H1 (cell line): Measurements from ENCODE around the gene CCDC136. TPM values are rescaled to one million over a fixed set of nuclear protein-coding genes. Genes with fewer than 3 reads are reported as not detected.

Source experiments
- CTCF ChIA-PET: fragments of 300-600 bp; sonication (Branson Sonifier 250); formaldehyde crosslinking; loops from one replicate; lab custom pipeline; 2021; ENCODE audit not compliant: partially characterized antibody; lab: Charles Lee
- POLR2A ChIA-PET: fragments of 300-600 bp; sonication (Branson Sonifier 250); formaldehyde crosslinking; loops from one replicate; lab custom pipeline; 2021; ENCODE audit warnings: inconsistent platforms; ENCODE audit not compliant: partially characterized antibody; lab: Charles Lee
- DNase-seq, 2 experiments: peaks; one replicate each; pipeline versions ENCODE4 v3.0.0 to v3.0.0-alpha.2; 2010 to 2022; ENCODE audit warnings: low spot score in 2 of 2, low read depth in 1 of 2, mixed read lengths in 1 of 2
- FAIRE-seq: peaks from 2 replicates; lab custom pipeline; 2011; peaks lifted over from hg19 to GRCh38; lab: Jason Lieb, UNC
- H2AFZ ChIP-seq: 2 replicates; pipeline ENCODE4 v1.8.1; 2012; ENCODE audit warnings: low read length, inconsistent platforms
- H2AK5ac ChIP-seq: 2 replicates; pipeline ENCODE4 v1.6.1; 2013; ENCODE audit warnings: low read depth, low read length
- H2BK120ac ChIP-seq: replicated peaks from 2 replicates; pipeline ENCODE3; 2013; ENCODE audit warnings: low read depth, low read length, inconsistent platforms
- H2BK12ac ChIP-seq: 2 replicates; pipeline ENCODE4 v1.6.1; 2013; ENCODE audit warnings: low read depth, low read length
- H2BK15ac ChIP-seq: 2 replicates; pipeline ENCODE4 v1.6.1; 2013; ENCODE audit warnings: low read length
- H2BK20ac ChIP-seq: 2 replicates; pipeline ENCODE4 v1.6.1; 2013; ENCODE audit warnings: low read length
- H2BK5ac ChIP-seq: 2 replicates; pipeline ENCODE4 v1.6.1; 2013; ENCODE audit warnings: low read depth, low read length
- H3K14ac ChIP-seq: 2 replicates; pipeline ENCODE4 v1.6.1; 2013; ENCODE audit warnings: inconsistent platforms; ENCODE audit not compliant: insufficient read length
- H3K18ac ChIP-seq: 2 replicates; pipeline ENCODE4 v1.6.1; 2013; ENCODE audit warnings: low read length; ENCODE audit errors: extremely low read depth
- H3K23ac ChIP-seq: 2 replicates; pipeline ENCODE4 v1.6.1; 2013; ENCODE audit warnings: inconsistent platforms; ENCODE audit not compliant: insufficient read length
- H3K23me2 ChIP-seq: 2 replicates; pipeline ENCODE4 v1.6.1; 2013; ENCODE audit warnings: low read depth, low read length
- H3K27ac ChIP-seq: 2 replicates; pipeline ENCODE4 v1.6.1; 2011; ENCODE audit warnings: low read depth, low read length, inconsistent platforms
- H3K27me3 ChIP-seq, 4 experiments: replicated peaks in 1 of 4; 1 replicate in 1 of 4; 2 replicates in 3 of 4; pipeline versions ENCODE4 v1.6.1 to v1.8.1; 2011 to 2013; ENCODE audit warnings: low read length in 3 of 4, mild to moderate bottlenecking in 3 of 4, inconsistent platforms in 2 of 4, mixed read lengths in 2 of 4, moderate library complexity in 1 of 4; ENCODE audit not compliant: control insufficient read depth in 3 of 4, insufficient read depth in 3 of 4; ENCODE audit errors: extremely low read depth in 1 of 4
- H3K36me3 ChIP-seq, 4 experiments: 2 replicates each; pipeline versions ENCODE4 v1.6.1 to v1.8.1; 2011 to 2013; ENCODE audit warnings: mild to moderate bottlenecking in 4 of 4, low read length in 3 of 4, moderate library complexity in 2 of 4, control low read depth in 1 of 4, inconsistent platforms in 1 of 4; ENCODE audit not compliant: insufficient read depth in 4 of 4, control insufficient read depth in 2 of 4
- H3K4ac ChIP-seq: replicated peaks from 2 replicates; pipeline ENCODE3; 2013; ENCODE audit warnings: low read length, low read depth, mixed read lengths, inconsistent platforms; ENCODE audit not compliant: insufficient read length
- H3K4me1 ChIP-seq, 4 experiments: replicated peaks in 1 of 4; 1 replicate in 1 of 4; 2 replicates in 3 of 4; pipeline versions ENCODE4 v1.6.1 to v1.8.1; 2011 to 2013; ENCODE audit warnings: low read length in 3 of 4, inconsistent platforms in 2 of 4, mixed read lengths in 1 of 4; ENCODE audit not compliant: insufficient read depth in 4 of 4, control insufficient read depth in 3 of 4
- H3K4me2 ChIP-seq, 2 experiments: 2 replicates each; pipeline versions ENCODE4 v1.6.1 to v1.8.1; 2011 to 2013; ENCODE audit warnings: low read depth in 2 of 2, low read length in 2 of 2, control low read depth in 1 of 2, inconsistent platforms in 1 of 2, mild to moderate bottlenecking in 1 of 2; ENCODE audit not compliant: insufficient read depth in 1 of 2
- H3K4me3 ChIP-seq, 4 experiments: fragments of 200-600, 300-600 bp in 1 of 4; sonication (generic), shearing (Covaris generic), sonication (Bioruptor Twin) in 1 of 4; 2 replicates each; pipeline versions ENCODE4 v1.5.1 to v1.8.1; 2011 to 2016; ENCODE audit warnings: low read length in 4 of 4, low read depth in 3 of 4, control low read depth in 2 of 4, inconsistent platforms in 2 of 4, mild to moderate bottlenecking in 2 of 4, mixed read lengths in 1 of 4, moderate library complexity in 1 of 4; ENCODE audit not compliant: insufficient read depth in 2 of 4; ENCODE audit errors: extremely low read depth in 1 of 4
- H3K56ac ChIP-seq: replicated peaks from 2 replicates; pipeline ENCODE3; 2013; ENCODE audit warnings: low read depth, mild to moderate bottlenecking, mixed read lengths, low read length, inconsistent platforms; ENCODE audit not compliant: insufficient read length
- H3K79me1 ChIP-seq: 2 replicates; pipeline ENCODE4 v1.6.1; 2013; ENCODE audit warnings: low read depth, low read length, control low read depth
- H3K79me2 ChIP-seq, 2 experiments: 2 replicates each; pipeline versions ENCODE4 v1.6.1 to v1.8.1; 2012 to 2013; ENCODE audit warnings: low read length in 2 of 2, mild to moderate bottlenecking in 2 of 2, inconsistent platforms in 1 of 2; ENCODE audit not compliant: insufficient read depth in 2 of 2, control insufficient read depth in 1 of 2
- H3K9ac ChIP-seq, 4 experiments: replicated peaks in 1 of 4; 1 replicate in 1 of 4; 2 replicates in 3 of 4; pipeline versions ENCODE4 v1.6.1 to v1.8.1; 2011 to 2013; ENCODE audit warnings: low read depth in 3 of 4, low read length in 3 of 4, control low read depth in 2 of 4, mild to moderate bottlenecking in 2 of 4, moderate library complexity in 2 of 4, inconsistent platforms in 1 of 4; ENCODE audit errors: extremely low read depth in 1 of 4
- H3K9me3 ChIP-seq, 2 experiments: 2 replicates each; pipeline versions ENCODE4 v1.6.1 to v1.8.1; 2012 to 2013; ENCODE audit warnings: mild to moderate bottlenecking in 2 of 2, moderate library complexity in 2 of 2, control low read depth in 1 of 2, inconsistent platforms in 1 of 2, low read depth in 1 of 2, low read length in 1 of 2, mixed read lengths in 1 of 2; ENCODE audit not compliant: insufficient read depth in 2 of 2
- H4K20me1 ChIP-seq, 2 experiments: replicated peaks in 1 of 2; 2 replicates each; pipeline versions ENCODE3 to v1.8.1; 2011 to 2013; ENCODE audit warnings: inconsistent platforms in 2 of 2, low read length in 2 of 2, mild to moderate bottlenecking in 1 of 2; ENCODE audit not compliant: insufficient read depth in 2 of 2, control insufficient read depth in 1 of 2
- H4K5ac ChIP-seq: 2 replicates; pipeline ENCODE4 v1.6.1; 2013; ENCODE audit warnings: low read length, low read depth, mixed read lengths, inconsistent platforms; ENCODE audit not compliant: insufficient read length
- H4K8ac ChIP-seq: 2 replicates; pipeline ENCODE4 v1.8.0; 2013; ENCODE audit warnings: mild to moderate bottlenecking, moderate library complexity, low read length, inconsistent platforms; ENCODE audit not compliant: insufficient read depth; ENCODE audit errors: extremely low read depth
- H4K91ac ChIP-seq: replicated peaks from 2 replicates; pipeline ENCODE3; 2013; ENCODE audit warnings: low read length, mixed read lengths, inconsistent platforms; ENCODE audit not compliant: insufficient read length
- ATF3 ChIP-seq: IDR thresholded peaks from 2 replicates; pipeline ENCODE4 v1.6.1; 2011; ENCODE audit warnings: low read depth, mild to moderate bottlenecking, low read length; ENCODE audit not compliant: insufficient read depth
- CBX5 ChIP-seq: fragments of 300-800, 300-1000 bp; sonication (generic); IDR thresholded peaks from 2 replicates; pipeline ENCODE4 v1.7.1; 2016; ENCODE audit warnings: antibody characterized with exemption, low read length, low read depth
- KDM4A ChIP-seq: IDR thresholded peaks from one replicate; pipeline ENCODE4 v1.7.1; 2012; ENCODE audit warnings: low read depth, mild to moderate bottlenecking, moderate library complexity, low read length, inconsistent platforms; ENCODE audit not compliant: severe bottlenecking
- POU5F1 ChIP-seq: IDR thresholded peaks from 2 replicates; pipeline ENCODE4 v1.6.1; 2011; ENCODE audit warnings: low read depth, mild to moderate bottlenecking, low read length, moderate library complexity
- RBBP5 ChIP-seq: IDR thresholded peaks from 2 replicates; pipeline ENCODE4 v1.7.1; 2012; ENCODE audit warnings: low read depth, mild to moderate bottlenecking, inconsistent platforms, low read length, moderate library complexity, borderline replicate concordance
- RXRA ChIP-seq: IDR thresholded peaks from 2 replicates; pipeline ENCODE4 v1.6.1; 2011; ENCODE audit warnings: low read depth, mild to moderate bottlenecking, low read length, moderate library complexity; ENCODE audit not compliant: insufficient read depth
- SIN3A ChIP-seq, 2 experiments: IDR thresholded peaks in 1 of 2; conservative IDR thresholded peaks in 1 of 2; 2 replicates each; pipeline ENCODE4 v1.6.1; 2011 to 2012; ENCODE audit warnings: low read length in 2 of 2, improper control_type of control experiment in 1 of 2, low read depth in 1 of 2, mild to moderate bottlenecking in 1 of 2
- SIRT6 ChIP-seq: IDR thresholded peaks from one replicate; pipeline ENCODE4 v1.7.1; 2012; ENCODE audit warnings: low read length, inconsistent platforms
- SUZ12 ChIP-seq: fragments of 200-600 bp; sonication (generic); IDR thresholded peaks from 2 replicates; pipeline ENCODE4 v1.6.1; 2012; ENCODE audit warnings: mild to moderate bottlenecking, inconsistent platforms, low read length, moderate library complexity, mixed read lengths
- TAF1 ChIP-seq: IDR thresholded peaks from 2 replicates; pipeline ENCODE4 v1.6.1; 2011; ENCODE audit warnings: mild to moderate bottlenecking, low read depth, low read length
- TEAD4 ChIP-seq: IDR thresholded peaks from 2 replicates; pipeline ENCODE4 v1.6.1; 2012; ENCODE audit warnings: low read depth, low read length, inconsistent platforms, mixed read lengths
- USF2 ChIP-seq: IDR thresholded peaks from 2 replicates; pipeline ENCODE4 v1.6.1; 2011; ENCODE audit warnings: low read length, improper control_type of control experiment
- WGBS, 2 experiments: shearing (Covaris generic) in 1 of 2; methylation state at CpG; one replicate each; pipeline versions ENCODE4 v1.1.6 to v1.1.7; 2013 to 2015; ENCODE audit warnings: low lambda C conversion rate in 2 of 2, mixed read lengths in 2 of 2, inconsistent platforms in 1 of 2, low coverage in 1 of 2, missing lambda C conversion rate in 1 of 2; ENCODE audit not compliant: insufficient replicate concordance in 2 of 2, insufficient coverage in 1 of 2, insufficient read length in 1 of 2; ENCODE audit errors: extremely low coverage in 1 of 2, missing lambda C conversion rate in 1 of 2; 5-methylcytosine and 5-hydroxymethylcytosine counted together
- polyA plus RNA-seq, 7 experiments: library from polyadenylated mRNA; depleted of rRNA in 3 of 7; stranded (reverse) in 5 of 7; unstranded in 2 of 7; fragments of >200 nt in 5 of 7; fragments of 200-250 nt in 2 of 7; gene quantifications; 1 replicate in 5 of 7; 2 replicates in 1 of 7; 4 replicates in 1 of 7; pipeline versions ENCODE4 v1.2.1 to v1.2.3, GENCODE V29; 2011 to 2013; ENCODE audit warnings: missing spikeins in 2 of 7, mixed read lengths in 2 of 7
- total RNA-seq: library from RNA; stranded (reverse); fragmentation: NEBNext Ultra II Directional; extraction: Animal tissue kit (Norgen Biotek cat#: 25700); gene quantifications from 2 replicates; pipeline ENCODE4 v1.2.1, GENCODE V29; 2021

The CCDC136 gene
- total and polyA plus RNA-seq, 2 of the 8 experiments (the other 6 are each of a cell fraction or from before 2014, with no cell fraction given), result 35.6 to 47.7 TPM

- H4K8ac ChIP-seq, result no peak overlapping the region
- no peak overlapping the region for H4K5ac ChIP-seq
- no peak overlapping the region for H2BK120ac ChIP-seq
- no peak overlapping the region for H3K56ac ChIP-seq
- H2AFZ ChIP-seq, result no peak overlapping the region
- H2BK5ac ChIP-seq, result no peak overlapping the region; the same call in 1 of the 2 replicates
- no peaks in the 10 kb centered on the region for H3K79me1 ChIP-seq
- H4K20me1 ChIP-seq, result peaks cover 0 to 2% of the 10 kb centered on the region in 2 experiments
- H3K14ac ChIP-seq, result no peak overlapping the region
- DNase-seq (no peak), FAIRE-seq (no peak)
- H3K9ac ChIP-seq, result no peak overlapping the region
- H2BK20ac ChIP-seq, result no peak overlapping the region
- H3K23ac ChIP-seq, result no peak overlapping the region
- no peaks in the 10 kb centered on the region for H3K23me2 ChIP-seq
- no peaks in the 10 kb centered on the region for H3K9me3 ChIP-seq
- peaks cover 0 to 10% (median 5%) of the 10 kb centered on the region in 4 experiments; a peak in 6 of 7 replicates for H3K4me1 ChIP-seq
- no peak overlapping the region for H3K4ac ChIP-seq
- H2AK5ac ChIP-seq, result no peak overlapping the region
- H3K27me3 ChIP-seq, result no peaks in the 10 kb centered on the region; a peak in 1 of 7 replicates
- no peak overlapping the region for H2BK12ac ChIP-seq
- H3K27ac ChIP-seq, result no peak overlapping the region
- H3K18ac ChIP-seq, result no peak overlapping the region
- H3K4me3 ChIP-seq, result no peak overlapping the region
- ChIA-PET POLR2A (interaction anchor here (0.9 kb wide), 1 partner anchor 38 kb away, joined by 3 read pairs; no protein-coding TSS in a partner anchor), CTCF (interaction anchor here (0.5 to 11.5 kb wide), 6 partner anchors 11 to 423 kb away, joined by 3 to 148 read pairs (median 38); partner anchors contain the start of gene ATP6V1F)
- no peak overlapping the region for H3K4me2 ChIP-seq
- no peaks in the 10 kb centered on the region for H3K79me2 ChIP-seq
- H4K91ac ChIP-seq, result no peak overlapping the region
- H2BK15ac ChIP-seq, result no peak overlapping the region
- 89% methylated on average over 5 of the region's 5 CpGs; no CpG with 5 or more reads in 1 of the 2 experiments for WGBS, 2 experiments
- H3K36me3 ChIP-seq, result no peaks in the 10 kb centered on the region
- TF ChIP-seq ATF3 (no peak), CBX5 (no peak), SUZ12 (no peak), SIRT6 (no peak), KDM4A (no peak), USF2 (no peak), TEAD4 (no peak), RBBP5 (no peak), POU5F1 (no peak), SIN3A (conservative IDR thresholded peaks at IDR 0.05 in 1 of 2, IDR thresholded peaks at IDR 0.05 in 1 of 2; ENCODE audit: low read depth in 1 of 2, low read length in 2 of 2) (no peak), TAF1 (no peak), RXRA (no peak)
Measured at GRCh38 chr7:128845475-128845874, 53.7 kb downstream of the CCDC136 start.
